PFSK-1 (cell line): Measurements from ENCODE around the gene RIC8A.

Experiments used
- FOXP2 ChIP-seq: optimal IDR thresholded peaks from 2 replicates; pipeline ENCODE3; 2011; ENCODE audit warnings: borderline replicate concordance, control low read depth, inconsistent platforms; ENCODE audit not compliant: insufficient read depth; ENCODE audit errors: extremely low read length, extremely low read depth
- POLR2AphosphoS5 ChIP-seq: IDR thresholded peaks from 2 replicates; pipeline ENCODE4 v1.6.1; 2012; ENCODE audit warnings: low read depth, mild to moderate bottlenecking, control low read depth, low read length, moderate library complexity
- SIN3A ChIP-seq: IDR thresholded peaks from 2 replicates; pipeline ENCODE4 v1.6.1; 2012; ENCODE audit warnings: mild to moderate bottlenecking, low read length, moderate library complexity, borderline replicate concordance; ENCODE audit not compliant: insufficient read depth
- TAF1 ChIP-seq: IDR thresholded peaks from 2 replicates; pipeline ENCODE4 v1.6.1; 2012; ENCODE audit warnings: low read length, control low read depth, borderline replicate concordance; ENCODE audit not compliant: insufficient read depth
- TF ChIP-seq, protein P1 (sequence below), 2 experiments: IDR thresholded peaks; 2 replicates each; pipeline versions ENCODE4 v1.6.1 to v1.8.0; 2011 to 2012; ENCODE audit warnings: low read depth in 2 of 2, low read length in 2 of 2, control low read depth in 1 of 2, inconsistent platforms in 1 of 2, mild to moderate bottlenecking in 1 of 2, moderate library complexity in 1 of 2; ENCODE audit not compliant: insufficient read depth in 1 of 2

The RIC8A gene

DNA sequence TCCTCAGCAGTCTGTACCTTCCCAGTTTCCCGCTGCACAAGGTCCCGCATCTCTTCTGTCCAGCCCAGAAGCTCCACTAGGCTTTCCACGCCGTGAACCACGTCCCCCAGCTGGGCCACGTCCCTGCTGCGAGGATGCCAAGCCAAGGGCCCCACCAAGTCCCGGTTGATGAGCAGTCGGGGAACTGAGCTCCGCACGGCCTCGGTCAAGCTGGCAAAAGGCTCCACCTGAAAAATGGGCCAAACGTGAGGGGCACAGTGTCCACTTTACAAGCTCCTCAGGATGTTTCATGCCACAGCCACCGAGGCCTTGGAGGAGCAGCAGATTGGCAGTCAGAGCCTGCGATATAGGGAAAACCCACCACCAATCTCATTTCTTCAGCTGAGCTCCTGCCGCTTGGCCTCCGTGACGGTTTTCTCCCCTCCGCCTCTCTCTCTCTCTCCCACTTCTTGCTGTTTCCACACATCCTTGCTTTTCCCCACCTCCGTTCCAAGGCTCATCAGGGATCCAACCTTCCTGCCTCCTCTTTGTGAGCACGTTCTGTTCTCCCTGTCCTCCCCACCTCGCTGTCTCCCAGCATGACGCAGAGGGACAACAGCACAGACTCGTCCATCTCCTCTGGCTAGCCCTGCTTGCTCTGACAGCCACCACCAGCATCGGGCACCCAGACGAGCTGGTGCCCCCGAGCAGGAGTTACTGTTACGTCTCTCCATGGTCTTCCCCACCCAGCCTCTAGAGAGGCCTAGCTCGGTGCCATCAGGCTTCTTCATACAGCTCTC, 11.5 kb downstream of the RIC8A start:
- TF ChIP-seq, protein P1, sequence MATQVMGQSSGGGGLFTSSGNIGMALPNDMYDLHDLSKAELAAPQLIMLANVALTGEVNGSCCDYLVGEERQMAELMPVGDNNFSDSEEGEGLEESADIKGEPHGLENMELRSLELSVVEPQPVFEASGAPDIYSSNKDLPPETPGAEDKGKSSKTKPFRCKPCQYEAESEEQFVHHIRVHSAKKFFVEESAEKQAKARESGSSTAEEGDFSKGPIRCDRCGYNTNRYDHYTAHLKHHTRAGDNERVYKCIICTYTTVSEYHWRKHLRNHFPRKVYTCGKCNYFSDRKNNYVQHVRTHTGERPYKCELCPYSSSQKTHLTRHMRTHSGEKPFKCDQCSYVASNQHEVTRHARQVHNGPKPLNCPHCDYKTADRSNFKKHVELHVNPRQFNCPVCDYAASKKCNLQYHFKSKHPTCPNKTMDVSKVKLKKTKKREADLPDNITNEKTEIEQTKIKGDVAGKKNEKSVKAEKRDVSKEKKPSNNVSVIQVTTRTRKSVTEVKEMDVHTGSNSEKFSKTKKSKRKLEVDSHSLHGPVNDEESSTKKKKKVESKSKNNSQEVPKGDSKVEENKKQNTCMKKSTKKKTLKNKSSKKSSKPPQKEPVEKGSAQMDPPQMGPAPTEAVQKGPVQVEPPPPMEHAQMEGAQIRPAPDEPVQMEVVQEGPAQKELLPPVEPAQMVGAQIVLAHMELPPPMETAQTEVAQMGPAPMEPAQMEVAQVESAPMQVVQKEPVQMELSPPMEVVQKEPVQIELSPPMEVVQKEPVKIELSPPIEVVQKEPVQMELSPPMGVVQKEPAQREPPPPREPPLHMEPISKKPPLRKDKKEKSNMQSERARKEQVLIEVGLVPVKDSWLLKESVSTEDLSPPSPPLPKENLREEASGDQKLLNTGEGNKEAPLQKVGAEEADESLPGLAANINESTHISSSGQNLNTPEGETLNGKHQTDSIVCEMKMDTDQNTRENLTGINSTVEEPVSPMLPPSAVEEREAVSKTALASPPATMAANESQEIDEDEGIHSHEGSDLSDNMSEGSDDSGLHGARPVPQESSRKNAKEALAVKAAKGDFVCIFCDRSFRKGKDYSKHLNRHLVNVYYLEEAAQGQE (IDR thresholded peaks at IDR 0.05; ENCODE audit: insufficient read depth in 1 of 2, low read depth in 2 of 2, low read length in 2 of 2), result no peak
- TF ChIP-seq TAF1 (no peak), POLR2AphosphoS5 (no peak), FOXP2 (no peak), SIN3A (no peak)

DNA sequence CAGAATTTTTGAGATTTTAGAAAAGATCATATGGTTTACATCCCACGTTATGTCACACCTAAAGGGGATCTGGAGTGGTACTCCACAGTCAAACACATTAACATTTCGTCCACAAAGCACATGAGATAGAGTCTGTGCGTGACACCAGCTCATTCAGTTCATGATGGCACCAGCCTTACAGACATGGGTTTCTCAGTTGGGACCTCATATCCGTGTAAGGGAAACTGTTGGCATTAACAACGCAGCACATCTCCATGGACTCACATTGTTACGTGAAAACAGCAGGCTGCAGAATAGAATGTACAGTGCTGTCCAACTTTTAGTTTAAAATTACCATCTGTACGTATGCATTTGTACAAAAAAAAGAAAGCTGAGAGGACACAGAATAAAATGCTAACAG, 14.0 kb downstream of the RIC8A start:
- no peak for TF ChIP-seq SIN3A
- TF ChIP-seq TAF1, result no peak
- TF ChIP-seq FOXP2, result no peak
- TF ChIP-seq POLR2AphosphoS5, result no peak
- TF ChIP-seq, protein P1 (IDR thresholded peaks at IDR 0.05; ENCODE audit: insufficient read depth in 1 of 2, low read depth in 2 of 2, low read length in 2 of 2), result no peak

DNA sequence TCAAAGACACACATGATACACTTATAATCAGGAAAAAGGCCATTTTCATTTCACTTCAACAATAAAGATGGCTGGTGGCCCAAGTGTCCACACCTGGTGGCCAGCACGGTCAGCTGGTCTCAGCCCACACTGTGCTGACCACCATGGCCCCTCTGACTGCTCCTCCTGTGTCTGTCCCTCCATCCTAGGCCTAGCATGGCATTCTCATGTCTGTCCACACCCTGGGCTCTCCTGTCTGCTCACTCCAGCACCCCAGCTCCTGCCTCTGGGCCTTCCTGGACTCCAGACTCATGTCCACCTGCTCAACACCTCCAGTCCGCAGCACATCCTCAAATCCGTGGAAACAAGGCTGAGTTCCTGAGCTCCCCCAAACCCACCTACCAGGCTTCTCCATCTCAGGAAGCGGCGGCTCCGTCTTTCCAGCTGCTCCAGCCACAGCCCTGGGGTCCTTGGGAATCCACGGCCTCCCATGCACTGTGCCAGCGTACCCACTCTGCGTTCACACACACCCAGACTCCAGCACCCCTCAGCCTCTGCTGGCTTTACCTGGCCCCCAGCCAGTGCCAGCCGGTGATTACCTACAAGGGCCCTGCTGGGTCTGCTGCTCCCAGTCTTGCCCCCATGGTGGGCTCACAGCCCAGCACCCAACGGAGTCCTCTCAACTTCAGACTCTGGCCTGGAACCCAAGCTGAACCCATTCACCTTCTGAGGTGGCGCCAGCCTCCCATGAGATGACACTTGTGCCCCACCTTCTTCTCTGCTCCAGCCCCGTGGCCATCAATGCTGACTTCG, 14.7 kb downstream of the RIC8A start:
- TF ChIP-seq FOXP2 (no peak), SIN3A (no peak), POLR2AphosphoS5 (no peak), TAF1 (no peak)
- TF ChIP-seq, protein P1 (IDR thresholded peaks at IDR 0.05; ENCODE audit: insufficient read depth in 1 of 2, low read depth in 2 of 2, low read length in 2 of 2), result no peak

DNA sequence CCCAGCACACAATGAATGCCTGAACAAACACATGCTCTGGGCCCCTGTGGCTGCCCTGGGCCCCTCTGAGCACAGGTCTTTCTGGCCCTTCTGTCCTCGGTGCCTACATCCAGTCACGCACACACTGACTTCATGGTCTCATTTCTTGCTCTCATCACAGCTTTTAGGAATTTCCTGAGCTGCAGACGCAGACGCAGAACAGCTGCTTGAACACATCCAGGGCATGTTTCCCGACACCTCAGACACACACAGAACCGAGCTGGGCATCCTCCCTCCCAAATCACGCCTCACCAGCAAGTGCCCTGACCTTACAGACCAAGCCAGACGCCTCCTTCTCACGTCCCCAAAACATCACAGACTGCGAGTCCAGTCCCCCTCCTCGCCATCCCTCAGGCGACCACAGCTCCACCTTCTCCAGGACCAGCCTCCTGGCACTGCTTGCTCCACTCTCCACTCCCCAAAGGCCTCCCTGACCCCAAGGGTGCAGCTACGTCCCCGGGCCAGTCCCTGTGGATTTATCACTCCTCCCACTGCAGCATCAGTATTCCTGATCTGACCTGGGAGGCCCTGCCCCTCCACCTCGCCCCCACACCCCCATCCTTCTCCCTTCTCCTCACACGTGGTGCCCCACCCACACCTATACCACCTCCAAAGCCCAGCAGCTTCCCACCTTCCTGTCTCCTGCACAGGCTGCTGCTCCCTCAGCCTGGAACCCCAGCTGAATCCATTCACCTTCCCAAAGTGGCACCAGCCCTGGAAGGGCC, 15.7 kb downstream of the RIC8A start:
- TF ChIP-seq SIN3A (no peak), TAF1 (no peak), POLR2AphosphoS5 (no peak), FOXP2 (no peak)
- TF ChIP-seq, protein P1 (IDR thresholded peaks at IDR 0.05; ENCODE audit: insufficient read depth in 1 of 2, low read depth in 2 of 2, low read length in 2 of 2), result no peak
